GM12801 (cell line): ENCODE data around the gene MYH10.

Experiments used
- TF ChIP-seq, protein P1 (sequence below): IDR thresholded peaks from one replicate; pipeline ENCODE4 v1.5.1; 2011; ENCODE audit warnings: control low read depth; ENCODE audit not compliant: insufficient read length; ENCODE audit errors: extremely low read depth

MYH10 gene

DNA sequence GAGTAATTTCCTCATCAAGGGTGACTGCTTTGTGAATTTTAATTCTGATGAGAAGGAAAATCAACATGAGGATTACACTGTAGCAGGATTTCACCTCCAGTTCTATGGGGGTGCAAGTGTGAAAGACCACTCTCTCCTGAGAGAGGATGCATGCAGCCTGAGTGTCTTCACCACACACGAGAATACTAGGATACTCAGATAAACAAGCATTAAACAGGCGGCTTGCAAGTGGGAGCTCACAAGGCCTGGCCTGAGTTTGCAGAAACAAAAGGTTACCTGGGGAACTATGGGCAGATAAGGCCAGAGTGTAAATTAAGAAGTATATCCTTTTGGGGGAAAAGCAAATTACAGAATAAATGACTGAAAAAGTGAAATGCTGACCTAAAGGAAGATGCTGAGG is 46.6 kb downstream of the MYH10 start:
- TF ChIP-seq, protein P1, sequence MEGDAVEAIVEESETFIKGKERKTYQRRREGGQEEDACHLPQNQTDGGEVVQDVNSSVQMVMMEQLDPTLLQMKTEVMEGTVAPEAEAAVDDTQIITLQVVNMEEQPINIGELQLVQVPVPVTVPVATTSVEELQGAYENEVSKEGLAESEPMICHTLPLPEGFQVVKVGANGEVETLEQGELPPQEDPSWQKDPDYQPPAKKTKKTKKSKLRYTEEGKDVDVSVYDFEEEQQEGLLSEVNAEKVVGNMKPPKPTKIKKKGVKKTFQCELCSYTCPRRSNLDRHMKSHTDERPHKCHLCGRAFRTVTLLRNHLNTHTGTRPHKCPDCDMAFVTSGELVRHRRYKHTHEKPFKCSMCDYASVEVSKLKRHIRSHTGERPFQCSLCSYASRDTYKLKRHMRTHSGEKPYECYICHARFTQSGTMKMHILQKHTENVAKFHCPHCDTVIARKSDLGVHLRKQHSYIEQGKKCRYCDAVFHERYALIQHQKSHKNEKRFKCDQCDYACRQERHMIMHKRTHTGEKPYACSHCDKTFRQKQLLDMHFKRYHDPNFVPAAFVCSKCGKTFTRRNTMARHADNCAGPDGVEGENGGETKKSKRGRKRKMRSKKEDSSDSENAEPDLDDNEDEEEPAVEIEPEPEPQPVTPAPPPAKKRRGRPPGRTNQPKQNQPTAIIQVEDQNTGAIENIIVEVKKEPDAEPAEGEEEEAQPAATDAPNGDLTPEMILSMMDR = no peak

DNA sequence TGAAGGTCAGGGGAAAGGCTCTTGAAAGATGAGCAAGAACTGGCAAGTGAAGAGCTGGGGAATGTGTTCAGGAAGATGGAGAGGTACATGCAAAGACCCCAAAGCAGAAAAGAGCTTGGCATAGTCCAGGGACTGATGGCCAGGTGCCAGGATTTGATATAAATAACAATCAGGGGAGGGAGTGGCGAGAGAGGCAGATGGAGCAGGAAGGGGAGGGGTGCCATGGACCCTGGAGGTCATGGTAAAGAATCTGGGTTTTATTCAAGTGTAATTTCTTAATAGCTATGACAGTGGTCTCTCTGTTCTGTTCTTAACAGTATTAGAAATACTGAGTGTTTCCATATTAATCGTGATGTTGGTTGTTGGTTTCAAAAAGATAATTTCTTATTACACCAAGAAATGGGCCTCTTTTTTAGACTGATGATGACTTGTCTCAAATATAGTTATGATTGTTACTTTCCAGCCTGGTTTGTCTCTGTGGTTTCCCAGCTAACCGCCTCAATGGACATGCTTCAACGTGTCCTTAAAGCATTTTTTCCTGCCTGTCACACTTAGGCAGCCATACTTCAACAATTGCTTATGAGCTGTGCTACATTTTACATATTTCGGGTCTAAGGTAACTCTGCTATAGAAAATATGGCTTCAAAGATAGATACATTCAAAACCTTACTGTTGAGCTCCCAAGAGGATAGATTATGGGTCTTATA is 49.4 kb downstream of the MYH10 start:
- TF ChIP-seq, protein P1 = no peak

DNA sequence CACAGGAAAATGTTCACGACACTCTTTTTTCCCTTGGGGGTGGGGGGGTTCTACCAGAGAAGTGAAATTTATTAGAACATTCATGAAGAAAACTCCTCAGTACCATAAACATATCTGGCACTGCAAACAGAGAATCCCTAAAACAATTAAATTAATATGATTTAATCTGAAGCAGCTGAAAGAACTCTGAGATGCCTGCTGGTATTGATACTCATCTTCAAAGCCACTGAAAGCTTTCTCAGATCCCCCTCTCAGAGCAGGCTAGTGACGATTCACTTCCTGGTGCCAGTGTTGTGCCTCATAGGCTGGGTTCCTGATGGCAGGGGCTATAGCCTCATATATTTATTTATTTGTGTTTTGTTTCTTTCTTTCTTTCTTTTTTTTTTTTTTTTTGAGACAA is 52.7 kb downstream of the MYH10 start:
- TF ChIP-seq, protein P1 = no peak

DNA sequence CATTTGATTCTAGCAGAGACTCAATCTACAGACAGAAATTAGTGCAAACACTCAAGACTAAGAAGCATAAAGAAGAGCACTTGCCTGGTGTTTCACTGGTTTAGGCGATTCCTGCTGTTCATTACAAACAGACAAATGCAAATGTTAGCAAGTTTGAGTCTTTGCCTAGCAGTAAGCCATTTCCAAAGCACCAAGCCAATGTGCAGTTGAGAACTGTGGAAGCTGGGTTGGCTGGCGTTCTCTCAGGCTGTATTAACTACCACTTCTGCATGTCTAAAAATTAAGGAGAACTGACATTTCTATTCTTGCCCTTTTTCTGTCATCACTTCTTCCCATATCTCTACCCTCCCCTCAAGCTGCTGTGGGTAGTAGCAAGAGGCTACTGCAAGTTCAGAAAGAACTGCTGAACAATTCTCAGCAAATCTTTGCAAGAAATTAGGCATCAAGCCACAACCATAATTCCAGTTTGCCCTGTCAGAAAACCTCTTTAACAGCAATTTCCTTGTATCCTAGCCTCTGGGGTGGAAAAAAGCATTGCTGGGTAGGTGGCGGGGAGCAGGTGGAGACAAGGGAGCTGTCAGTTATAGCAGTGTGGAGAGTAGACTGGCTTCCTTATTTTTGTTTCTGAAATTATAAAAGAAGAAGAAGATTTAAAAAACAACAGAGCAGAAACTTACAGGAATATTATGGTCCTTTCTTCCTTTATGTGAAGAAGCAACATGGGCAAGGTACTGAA is 53.8 kb downstream of the MYH10 start:
- TF ChIP-seq, protein P1 = no peak

DNA sequence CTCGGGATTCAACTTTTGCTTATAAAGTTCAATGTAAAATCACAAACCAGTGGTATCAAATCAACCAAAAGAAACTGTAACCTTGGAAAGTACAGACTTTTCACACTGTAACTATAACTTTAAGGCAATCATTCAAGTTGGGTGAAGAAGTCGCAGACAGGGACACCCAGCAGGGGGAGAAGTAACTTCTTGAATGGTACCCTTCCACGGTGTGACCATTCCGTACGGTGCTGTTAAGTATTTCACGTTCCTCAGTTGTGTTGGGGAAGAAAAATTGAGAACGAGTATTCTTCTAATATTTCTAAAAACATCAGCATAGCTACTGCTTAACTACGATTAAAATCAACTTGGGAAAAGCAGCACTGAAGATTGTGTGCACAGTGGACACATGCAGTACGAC is 55.8 kb downstream of the MYH10 start:
- TF ChIP-seq, protein P1 = no peak

DNA sequence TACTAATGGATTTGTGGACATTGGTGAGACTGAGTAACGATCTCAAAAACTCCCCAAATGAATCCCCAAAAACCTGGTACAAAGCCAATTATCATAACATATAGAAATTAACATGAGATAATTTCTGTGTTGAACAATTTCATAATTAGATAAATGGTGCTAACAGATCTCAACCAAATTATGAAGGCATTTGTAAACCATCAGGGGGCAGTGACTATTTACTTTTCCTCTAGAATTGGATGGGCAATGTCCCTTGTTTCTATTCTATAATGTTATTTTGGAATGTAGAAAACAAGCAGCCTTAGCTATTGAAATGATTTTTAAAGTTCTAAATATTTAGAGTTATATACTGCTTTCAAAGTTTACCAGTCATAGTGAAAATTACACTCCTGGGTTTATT is 57.8 kb downstream of the MYH10 start:
- TF ChIP-seq, protein P1 = no peak

DNA sequence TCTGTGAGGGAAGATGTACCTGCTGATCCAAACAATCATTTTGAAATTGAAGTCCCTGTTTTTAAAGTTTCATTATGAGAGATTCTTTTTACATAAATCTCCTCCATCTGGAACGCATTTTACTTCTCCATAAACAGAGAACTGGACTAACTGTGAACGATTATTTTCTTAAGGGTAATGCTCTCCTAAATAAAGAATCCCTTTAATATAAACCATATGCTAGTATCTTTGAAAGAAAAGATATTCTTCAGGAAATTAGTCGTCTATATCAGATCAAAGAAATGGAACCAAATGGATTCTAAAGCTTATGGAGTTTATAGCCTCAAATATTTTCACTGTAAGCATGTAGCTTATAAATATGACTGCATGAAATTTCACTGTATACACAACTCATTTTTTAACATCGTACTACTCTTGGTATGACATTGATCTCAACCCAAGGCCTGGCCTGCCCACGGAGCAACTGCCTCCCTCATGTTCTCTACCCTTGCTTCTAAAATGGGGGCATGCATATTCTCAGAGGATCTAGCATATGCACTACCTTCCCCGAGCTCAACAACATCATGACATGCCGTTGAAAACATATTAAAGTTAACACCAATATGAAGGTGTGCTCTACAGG is 66.4 kb downstream of the MYH10 start:
- TF ChIP-seq, protein P1 = no peak
